ENCODE results near the gene SPHK2.
A peak's percentile ranks its signal among the peaks of the same experiment; 100 is the strongest.

Gene SPHK2

DNA sequence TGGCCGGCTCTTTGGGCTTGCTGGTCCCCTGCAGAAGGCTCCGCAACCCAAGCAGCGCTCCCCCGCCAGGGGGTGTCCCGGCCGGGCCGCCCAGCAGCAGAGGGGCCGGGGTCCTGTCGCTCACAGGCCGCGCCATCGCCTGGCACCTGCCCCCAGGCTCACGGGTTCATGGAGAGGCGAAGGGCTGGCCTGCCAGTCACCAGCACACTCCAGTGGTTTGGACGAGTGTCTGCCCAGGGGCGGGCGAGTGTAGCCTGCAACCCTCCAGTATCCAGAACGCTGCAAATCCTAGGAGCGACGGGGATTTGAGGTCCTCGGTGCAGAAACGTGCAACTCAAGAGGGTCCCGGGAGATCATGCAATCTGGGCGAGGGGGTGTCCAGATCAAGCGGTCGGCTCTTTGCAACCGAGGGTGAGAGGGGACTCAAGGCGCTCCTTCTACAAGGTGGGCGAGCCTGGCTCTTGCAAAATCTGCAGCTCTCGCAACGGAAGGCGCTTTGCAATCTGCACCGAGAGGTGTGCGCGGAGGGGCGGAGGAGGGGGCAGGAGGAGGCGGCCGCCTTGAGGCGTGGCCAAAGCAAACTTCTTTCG lies 17.6 kb downstream of the SPHK2 start, which contains the start of gene DBP:
Gene DBP (minus strand): TSS at position 521 of the 590 bp plus-strand sequence. CDS start 385 bp downstream, at position 136.
- TF ChIP-seq POLR2AphosphoS5 (IDR thresholded peaks at IDR 0.05; ENCODE audit: low read depth) (peak; percentile 56; the same call in 1 of the 2 replicates), GABPA (IDR thresholded peaks at IDR 0.05; ENCODE audit: low read depth) (no peak)
- DNase-seq (ENCODE audit: low read depth in 1 of 2, low spot score in 1 of 2): peak in 1 of 2 experiments; percentile 71
- peak within 1 kb of the TSS; percentile 96 for H3K27ac ChIP-seq (replicated peaks)
- no peaks in the 10 kb centered on the region for H3K27me3 ChIP-seq (ENCODE audit: insufficient read depth, poor library complexity, severe bottlenecking)
- peak within 1 kb of the TSS; percentile 87 for H3K4me3 ChIP-seq (replicated peaks; ENCODE audit: insufficient read depth, low read length)

DNA sequence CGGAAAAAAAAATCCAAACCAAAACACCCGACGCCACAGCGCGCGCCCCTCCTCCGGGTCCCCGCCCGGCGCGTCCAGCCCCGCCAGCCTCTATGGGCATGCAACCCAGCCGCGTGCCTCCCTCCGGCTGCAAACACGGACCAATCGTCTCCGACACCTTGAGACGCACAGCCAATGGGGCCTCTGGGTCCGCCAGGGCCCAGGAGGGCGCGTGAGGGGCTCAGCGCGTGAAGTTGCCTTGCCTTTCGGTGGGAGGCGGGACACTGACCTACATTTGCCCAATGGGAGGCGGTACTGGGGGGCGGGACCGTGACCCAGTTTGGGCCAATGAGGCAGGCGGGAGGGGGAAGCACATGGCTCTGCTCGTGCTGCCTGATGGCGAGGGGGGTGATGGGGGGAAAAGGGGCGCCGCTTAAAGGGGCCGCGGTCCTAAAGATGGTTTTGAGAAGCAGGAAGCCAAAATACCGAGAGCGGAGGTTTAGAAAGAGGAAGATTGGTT lies 18.2 kb downstream of the SPHK2 start:
- peak; percentile 99 to 100 for DNase-seq (ENCODE audit: low read depth in 1 of 2, low spot score in 1 of 2)
- no peak for TF ChIP-seq GABPA (IDR thresholded peaks at IDR 0.05; ENCODE audit: low read depth)
- no peak for TF ChIP-seq SPI1 (IDR thresholded peaks at IDR 0.05; ENCODE audit: borderline replicate concordance, low read depth)
- TF ChIP-seq, protein P1, sequence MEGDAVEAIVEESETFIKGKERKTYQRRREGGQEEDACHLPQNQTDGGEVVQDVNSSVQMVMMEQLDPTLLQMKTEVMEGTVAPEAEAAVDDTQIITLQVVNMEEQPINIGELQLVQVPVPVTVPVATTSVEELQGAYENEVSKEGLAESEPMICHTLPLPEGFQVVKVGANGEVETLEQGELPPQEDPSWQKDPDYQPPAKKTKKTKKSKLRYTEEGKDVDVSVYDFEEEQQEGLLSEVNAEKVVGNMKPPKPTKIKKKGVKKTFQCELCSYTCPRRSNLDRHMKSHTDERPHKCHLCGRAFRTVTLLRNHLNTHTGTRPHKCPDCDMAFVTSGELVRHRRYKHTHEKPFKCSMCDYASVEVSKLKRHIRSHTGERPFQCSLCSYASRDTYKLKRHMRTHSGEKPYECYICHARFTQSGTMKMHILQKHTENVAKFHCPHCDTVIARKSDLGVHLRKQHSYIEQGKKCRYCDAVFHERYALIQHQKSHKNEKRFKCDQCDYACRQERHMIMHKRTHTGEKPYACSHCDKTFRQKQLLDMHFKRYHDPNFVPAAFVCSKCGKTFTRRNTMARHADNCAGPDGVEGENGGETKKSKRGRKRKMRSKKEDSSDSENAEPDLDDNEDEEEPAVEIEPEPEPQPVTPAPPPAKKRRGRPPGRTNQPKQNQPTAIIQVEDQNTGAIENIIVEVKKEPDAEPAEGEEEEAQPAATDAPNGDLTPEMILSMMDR (IDR thresholded peaks at IDR 0.05; ENCODE audit: insufficient read depth, low read length): no peak
- no peak for TF ChIP-seq POLR2AphosphoS5 (IDR thresholded peaks at IDR 0.05; ENCODE audit: low read depth)
- TF ChIP-seq, protein P2, sequence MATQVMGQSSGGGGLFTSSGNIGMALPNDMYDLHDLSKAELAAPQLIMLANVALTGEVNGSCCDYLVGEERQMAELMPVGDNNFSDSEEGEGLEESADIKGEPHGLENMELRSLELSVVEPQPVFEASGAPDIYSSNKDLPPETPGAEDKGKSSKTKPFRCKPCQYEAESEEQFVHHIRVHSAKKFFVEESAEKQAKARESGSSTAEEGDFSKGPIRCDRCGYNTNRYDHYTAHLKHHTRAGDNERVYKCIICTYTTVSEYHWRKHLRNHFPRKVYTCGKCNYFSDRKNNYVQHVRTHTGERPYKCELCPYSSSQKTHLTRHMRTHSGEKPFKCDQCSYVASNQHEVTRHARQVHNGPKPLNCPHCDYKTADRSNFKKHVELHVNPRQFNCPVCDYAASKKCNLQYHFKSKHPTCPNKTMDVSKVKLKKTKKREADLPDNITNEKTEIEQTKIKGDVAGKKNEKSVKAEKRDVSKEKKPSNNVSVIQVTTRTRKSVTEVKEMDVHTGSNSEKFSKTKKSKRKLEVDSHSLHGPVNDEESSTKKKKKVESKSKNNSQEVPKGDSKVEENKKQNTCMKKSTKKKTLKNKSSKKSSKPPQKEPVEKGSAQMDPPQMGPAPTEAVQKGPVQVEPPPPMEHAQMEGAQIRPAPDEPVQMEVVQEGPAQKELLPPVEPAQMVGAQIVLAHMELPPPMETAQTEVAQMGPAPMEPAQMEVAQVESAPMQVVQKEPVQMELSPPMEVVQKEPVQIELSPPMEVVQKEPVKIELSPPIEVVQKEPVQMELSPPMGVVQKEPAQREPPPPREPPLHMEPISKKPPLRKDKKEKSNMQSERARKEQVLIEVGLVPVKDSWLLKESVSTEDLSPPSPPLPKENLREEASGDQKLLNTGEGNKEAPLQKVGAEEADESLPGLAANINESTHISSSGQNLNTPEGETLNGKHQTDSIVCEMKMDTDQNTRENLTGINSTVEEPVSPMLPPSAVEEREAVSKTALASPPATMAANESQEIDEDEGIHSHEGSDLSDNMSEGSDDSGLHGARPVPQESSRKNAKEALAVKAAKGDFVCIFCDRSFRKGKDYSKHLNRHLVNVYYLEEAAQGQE (IDR thresholded peaks at IDR 0.05; ENCODE audit: insufficient replicate concordance, low read depth): no peak
- peak overlapping the region; percentile 87 for H3K4me3 ChIP-seq (replicated peaks; ENCODE audit: insufficient read depth, low read length)
- H3K27ac ChIP-seq (replicated peaks): peak overlapping the region; percentile 96
- no peaks in the 10 kb centered on the region for H3K27me3 ChIP-seq (ENCODE audit: insufficient read depth, poor library complexity, severe bottlenecking)

DNA sequence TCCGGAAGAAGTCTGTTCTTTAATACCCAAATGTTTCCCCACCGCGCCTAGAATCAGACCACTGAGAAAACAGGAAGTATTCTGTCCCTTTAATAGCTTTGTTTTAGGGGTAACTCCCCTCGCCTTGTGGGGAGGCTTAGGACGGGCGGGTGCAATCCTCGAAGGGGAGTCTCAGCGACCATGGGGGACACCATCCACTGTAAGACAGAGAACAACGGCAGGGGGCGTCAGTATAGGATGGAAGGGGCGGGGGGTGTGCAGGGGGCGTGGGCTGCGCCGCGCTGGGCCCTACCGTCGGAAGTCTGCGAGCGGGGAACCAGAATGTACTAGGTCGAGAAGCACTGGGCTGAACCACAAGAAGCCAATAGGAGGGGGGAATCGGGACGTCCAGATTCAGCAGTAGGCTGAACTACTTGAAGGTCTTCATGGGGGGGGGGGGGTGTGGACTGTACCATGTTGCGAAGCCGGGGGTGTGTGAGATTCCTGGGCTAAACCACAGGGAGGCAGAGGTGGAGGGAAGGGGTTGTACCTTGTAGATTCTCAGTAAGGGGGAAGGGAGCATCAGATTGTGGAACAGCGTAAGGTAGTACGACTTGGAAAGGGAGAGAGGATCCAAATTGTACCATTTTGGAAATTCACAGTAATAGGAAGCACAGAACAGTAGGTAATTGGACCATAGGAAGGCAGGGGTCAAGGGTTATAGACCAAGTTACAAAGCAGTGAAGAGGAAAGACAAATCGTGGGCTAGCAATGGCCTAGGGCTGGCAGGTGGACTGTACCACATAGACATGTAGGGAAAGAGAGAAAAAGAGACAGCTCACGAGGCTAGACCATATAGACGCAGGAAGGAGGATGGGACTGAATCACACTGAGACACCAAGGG lies 18.9 kb downstream of the SPHK2 start:
- no peaks in the 10 kb centered on the region for H3K27me3 ChIP-seq (ENCODE audit: insufficient read depth, poor library complexity, severe bottlenecking)
- H3K4me3 ChIP-seq (replicated peaks; ENCODE audit: insufficient read depth, low read length): peak overlapping the region; percentile 87
- H3K27ac ChIP-seq (replicated peaks): peak overlapping the region; percentile 96
- TF ChIP-seq GABPA (IDR thresholded peaks at IDR 0.05; ENCODE audit: low read depth): no peak; the same call in 1 of the 2 replicates
- peak; percentile 48; the same call in 1 of the 2 replicates for TF ChIP-seq SPI1 (IDR thresholded peaks at IDR 0.05; ENCODE audit: borderline replicate concordance, low read depth)
- TF ChIP-seq, protein P1 (IDR thresholded peaks at IDR 0.05; ENCODE audit: insufficient read depth, low read length): no peak
- TF ChIP-seq POLR2AphosphoS5 (IDR thresholded peaks at IDR 0.05; ENCODE audit: low read depth): peak; percentile 65; the same call in 1 of the 2 replicates
- TF ChIP-seq, protein P2 (IDR thresholded peaks at IDR 0.05; ENCODE audit: insufficient replicate concordance, low read depth): peak; percentile 31
- DNase-seq (ENCODE audit: low read depth in 1 of 2, low spot score in 1 of 2): peak; percentile 88 to 99
